Activated gamma-delta T cell treated with Interleukin-2 at 50 U/mL for 16 hours (primary cell): ENCODE results near the gene PARN.
"Not testable (repeated sequence)": the region's sequence is repeated elsewhere in the genome, so short reads cannot be mapped to it uniquely, and the experiment has no call there.

ENCODE experiments used
- DNase-seq: peaks from one replicate; pipeline ENCODE4 v3.0.0-alpha.2; 2020

The PARN gene

DNA sequence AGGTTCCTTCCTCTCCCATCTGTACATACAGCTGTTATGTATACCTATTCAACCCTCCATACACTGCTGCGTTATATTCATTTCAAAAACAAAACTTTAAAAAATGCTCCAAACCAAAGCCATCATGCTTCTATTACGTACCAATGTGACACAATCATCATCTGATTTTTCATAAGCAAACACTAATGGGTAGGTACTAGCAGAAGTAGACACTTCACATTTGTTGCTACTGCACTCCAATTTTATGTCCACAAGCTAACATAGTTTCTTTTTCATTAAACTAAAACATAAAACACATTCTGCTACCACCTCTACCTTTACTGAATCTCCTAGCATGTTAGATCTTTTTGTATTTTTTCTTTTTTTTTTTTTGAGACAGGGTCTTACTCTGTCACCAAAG is 57.5 kb downstream of the PARN start:
- DNase-seq = no peak

GRCh38 chr16:14569213-14569612 is 60.8 kb downstream of the PARN start:
- no peak for DNase-seq

DNA sequence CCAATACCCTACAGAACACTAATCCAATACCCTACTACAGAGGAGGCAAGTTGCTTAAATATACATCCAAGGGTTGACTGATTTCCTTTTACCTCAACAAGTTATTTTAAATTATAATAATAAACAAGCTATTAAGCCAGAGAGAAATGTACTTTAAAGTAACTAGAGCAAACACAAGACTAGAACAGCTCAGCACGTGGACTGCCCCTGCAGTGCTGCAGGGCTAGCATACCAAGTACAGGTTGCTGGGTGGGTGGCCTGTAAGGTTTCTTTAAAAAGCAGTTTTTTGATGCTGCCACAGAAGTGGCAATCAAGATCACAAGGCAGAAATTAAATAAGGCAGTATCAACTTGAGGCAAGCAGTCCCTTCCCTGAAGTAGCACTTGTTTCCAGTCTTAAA is 63.5 kb downstream of the PARN start:
- no peak for DNase-seq

GRCh38 chr16:14565688-14566025 is 64.4 kb downstream of the PARN start:
- no peak for DNase-seq

DNA sequence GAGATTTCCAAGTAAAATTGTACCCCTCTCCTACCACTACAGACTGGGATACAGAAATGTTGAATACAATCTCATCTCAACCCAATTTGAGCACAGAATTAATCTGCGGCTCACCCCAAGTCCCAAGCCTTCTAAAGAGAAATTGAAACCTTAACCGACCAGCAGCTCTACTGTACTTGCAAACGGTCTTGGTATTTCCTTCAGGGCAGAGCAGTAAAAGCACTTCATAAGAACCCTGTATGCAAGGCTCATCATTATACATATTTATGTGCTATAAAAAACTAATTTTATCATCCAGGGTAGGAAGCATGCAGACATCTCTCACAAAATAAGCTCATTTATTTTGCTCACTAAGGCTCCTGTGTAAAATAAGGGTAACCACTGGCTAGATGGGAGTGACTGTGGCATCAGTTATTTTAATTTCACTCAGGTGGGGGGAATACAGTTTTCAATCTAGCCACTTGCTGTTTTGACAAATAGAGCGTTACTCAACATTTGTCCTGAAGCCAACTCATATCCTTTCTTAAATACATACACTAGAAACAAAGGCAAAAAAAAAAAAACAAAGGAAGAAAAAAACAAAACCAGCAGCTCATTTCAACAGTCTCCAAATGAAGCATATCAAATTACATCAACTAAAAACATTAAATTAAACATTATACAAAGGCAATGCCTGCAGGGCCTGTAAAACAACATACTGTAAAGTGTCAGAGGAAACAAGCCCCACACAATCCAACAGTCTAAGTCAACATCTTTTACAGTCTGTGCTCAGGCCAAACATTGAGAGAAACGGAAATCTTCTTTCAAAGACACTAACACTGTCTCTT is 65.0 kb downstream of the PARN start:
- no peak for DNase-seq

DNA sequence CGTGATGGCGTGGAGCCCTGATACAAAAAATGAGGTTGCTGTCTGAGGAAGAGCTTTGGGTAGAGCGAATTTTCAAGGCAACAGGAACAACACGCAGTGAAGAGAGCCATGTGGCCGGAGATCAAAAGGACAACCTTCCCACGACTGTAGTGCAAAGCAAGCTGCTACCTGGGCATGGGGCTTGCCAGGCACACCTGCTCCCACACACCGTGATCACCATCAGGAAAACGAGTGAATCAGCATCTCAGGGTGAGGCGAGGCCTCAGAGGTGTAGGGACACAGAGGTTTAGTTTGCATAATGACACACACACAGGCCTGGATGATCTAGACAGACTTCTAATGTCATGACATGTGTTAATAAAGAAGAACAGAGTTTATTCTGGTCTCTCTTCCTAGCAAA is 65.7 kb downstream of the PARN start:
- no peak for DNase-seq

GRCh38 chr16:14562691-14563491 is 67.2 kb downstream of the PARN start:
- DNase-seq = no peak

DNA sequence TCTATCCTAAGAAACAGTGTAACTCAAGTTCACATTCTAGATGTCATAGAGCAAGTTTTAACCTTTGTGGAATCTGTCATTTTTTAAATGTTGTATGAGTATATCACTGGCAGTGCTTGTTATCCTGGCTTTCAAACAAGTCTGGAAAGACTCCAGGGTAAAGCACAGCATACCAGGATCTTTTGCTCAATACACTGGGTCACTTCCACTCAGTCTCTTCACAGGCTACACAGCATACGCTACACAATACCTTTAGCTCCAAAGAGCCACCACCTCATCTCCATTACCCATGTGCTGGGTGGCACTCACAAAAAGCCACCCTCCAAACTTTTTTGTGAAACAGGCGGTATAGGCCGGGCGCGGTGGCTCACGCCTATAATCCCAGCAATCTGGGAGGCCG is 69.5 kb downstream of the PARN start:
- DNase-seq = no peak

DNA sequence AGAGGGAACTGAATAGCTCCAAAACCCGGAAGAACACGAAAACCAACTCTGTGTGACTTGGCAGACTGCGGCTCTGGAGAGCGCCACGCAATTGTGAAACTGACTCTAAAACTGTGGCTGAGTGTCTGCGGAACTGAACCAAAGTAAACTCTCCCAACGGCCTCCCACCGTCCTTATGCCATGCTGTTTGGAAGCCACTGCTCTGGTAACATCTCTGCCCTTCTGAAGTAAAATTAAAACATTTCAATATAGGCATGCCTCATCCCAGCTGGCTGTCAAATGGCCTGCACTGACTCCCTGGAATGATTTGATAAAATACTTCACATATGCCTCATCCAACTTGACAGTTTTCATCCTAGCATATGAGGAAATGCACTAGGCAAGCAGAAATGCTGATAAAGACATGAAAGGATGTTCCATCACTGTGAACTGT is 70.2 kb downstream of the PARN start:
- DNase-seq = no peak

DNA sequence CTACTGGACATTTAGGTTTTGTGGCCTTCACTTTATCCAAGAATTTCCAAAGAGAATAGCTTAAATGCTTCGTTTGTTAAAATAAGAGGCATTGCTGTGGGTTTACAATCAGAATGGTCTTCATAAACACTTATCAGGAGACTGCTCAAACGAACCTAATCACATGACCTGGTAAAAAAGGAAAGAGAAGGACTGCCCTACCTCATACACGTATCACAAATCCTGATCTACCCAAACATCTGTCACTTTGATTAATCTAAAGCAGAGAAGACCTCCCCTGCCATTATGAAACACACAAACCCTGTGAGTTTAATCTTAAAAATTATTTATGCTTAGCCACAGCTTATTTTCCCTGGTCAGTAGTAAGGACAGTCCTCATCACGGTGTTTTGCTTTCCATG is 76.6 kb downstream of the PARN start:
- no peak for DNase-seq

GRCh38 chr16:14549789-14550153 is 80.3 kb downstream of the PARN start:
- no peak for DNase-seq

GRCh38 chr16:14548933-14549788 is 80.9 kb downstream of the PARN start:
- no peak for DNase-seq

DNA sequence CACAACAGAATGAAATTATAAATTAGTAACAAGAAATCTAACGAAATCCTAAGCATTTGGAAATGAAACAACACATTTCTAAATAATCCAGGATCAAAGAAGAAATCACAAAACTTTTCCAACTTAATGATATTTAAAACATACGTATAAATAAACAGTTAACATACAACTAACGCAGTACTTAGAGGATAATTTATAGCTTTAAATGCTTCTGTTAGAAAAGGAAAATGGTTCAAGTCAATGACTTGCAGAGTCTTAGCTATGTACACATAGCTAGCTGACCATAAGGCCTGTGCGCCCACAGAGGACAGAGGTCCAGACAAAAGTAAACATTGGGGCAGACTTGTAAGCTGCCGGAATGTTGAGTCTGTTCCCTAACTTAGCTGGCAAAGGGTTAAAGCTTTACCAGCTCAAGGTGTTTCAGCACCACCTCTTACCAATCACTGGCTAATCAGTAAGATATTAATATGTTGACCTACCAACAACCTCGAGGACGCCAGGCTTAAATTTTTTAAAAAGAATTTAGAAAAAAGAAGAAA is 84.6 kb downstream of the PARN start:
- no peak for DNase-seq

DNA sequence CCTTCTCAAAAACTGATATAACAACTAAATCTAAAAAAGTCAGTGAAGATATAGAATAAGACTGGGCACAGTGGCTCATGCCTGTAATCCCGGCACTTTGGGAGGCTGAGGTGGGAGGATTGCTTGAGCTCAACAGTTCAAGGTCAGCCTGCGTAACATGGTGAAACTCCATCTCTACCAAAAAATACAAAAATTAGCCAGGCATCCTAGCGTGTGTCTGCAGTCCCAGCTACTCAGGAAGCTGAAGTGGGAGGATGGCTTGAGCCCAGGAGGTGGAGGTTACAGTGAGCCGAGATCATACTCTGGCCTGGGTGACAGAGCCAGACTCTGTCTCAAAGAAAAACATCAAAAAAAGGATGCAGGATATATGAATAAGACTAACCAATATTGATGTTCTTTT is 85.2 kb downstream of the PARN start:
- not testable (repeated sequence) for DNase-seq

- no peak for DNase-seq
Measured at GRCh38 chr16:14539631-14540030, 90.4 kb downstream of the PARN start.

GRCh38 chr16:14539156-14539555 is 90.9 kb downstream of the PARN start:
- DNase-seq = no peak

- no peak for DNase-seq
Measured at GRCh38 chr16:14538604-14539003, 91.5 kb downstream of the PARN start.

DNA sequence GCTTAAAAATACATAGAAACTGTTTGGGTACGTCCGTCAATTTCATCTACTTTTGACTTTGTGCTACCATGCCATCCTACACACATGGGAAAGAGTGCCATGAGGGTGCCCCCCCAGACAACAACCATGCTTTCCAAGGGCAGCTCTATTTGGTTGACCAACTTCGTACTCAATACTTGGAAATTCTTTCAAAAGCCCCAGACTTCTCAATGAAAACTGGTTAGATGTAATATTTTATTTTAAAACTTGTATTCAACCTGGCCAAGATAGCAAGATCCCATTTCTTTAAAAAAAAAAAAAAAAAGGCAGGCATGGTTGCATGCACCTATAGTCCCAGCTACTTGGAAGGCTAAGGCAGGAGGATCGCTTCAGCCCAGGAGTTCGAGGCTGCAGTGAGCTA is 98.4 kb downstream of the PARN start:
- no peak for DNase-seq

DNA sequence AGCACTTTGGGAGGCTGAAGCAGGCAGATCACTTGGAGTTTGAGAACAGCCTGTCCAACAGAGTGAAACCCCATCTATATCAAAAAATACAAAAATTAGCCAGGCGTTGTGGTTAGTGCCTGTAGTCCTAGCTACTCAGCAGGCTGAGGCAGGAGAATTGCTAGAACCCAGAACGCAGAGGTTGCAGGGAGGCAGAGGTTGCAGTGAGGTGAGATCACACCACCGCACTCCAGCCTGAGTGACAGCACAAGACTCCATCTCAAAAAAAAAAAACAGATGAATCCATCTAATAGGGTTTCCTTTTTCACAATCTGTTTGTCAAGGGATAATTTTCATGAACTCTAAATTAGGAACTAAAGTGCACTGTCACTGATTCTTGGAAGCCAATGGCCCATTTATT is 99.0 kb downstream of the PARN start:
- no peak for DNase-seq

DNA sequence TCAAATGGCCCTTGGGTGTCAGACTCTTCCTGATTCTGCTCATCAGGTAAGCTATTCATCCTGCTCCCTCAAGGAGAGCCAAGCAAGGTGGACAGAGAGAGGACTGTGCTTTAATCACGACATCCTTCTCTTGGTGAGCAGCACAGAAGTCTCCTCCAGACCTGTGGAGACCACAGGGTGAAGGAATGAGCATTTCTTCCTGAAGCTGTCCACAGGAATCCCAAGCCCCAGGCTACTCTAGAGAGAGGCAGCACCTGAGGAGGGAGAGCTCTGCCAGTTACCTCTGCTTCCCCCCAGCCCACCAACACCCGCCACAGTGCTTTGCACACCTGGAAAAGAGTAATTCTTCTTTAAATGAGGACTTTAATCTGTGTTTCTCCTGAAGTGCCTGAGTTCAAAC is 100.0 kb downstream of the PARN start:
- no peak for DNase-seq

GRCh38 chr16:14529010-14529669 is 100.9 kb downstream of the PARN start:
- peak; percentile 35 for DNase-seq

GRCh38 chr16:14528306-14528705 is 101.8 kb downstream of the PARN start:
- DNase-seq = no peak
